Colonic mucosa (tissue), 4 donors: Measurements from ENCODE around the gene CARD10. TPM values are rescaled to one million over a fixed set of nuclear protein-coding genes. Genes with fewer than 3 reads are reported as not detected.

Experiments
- DNase-seq: peaks from one replicate; pipeline ENCODE4 v3.0.0-alpha.2; 2020
- H3K27ac ChIP-seq: fragments of 200-600 bp; one replicate; pipeline ENCODE4 v1.8.0; 2021
- H3K27me3 ChIP-seq: fragments of 200-600 bp; one replicate; pipeline ENCODE4 v1.8.0; 2021
- H3K36me3 ChIP-seq: fragments of 200-600 bp; one replicate; pipeline ENCODE4 v1.8.0; 2021
- H3K4me1 ChIP-seq: fragments of 200-600 bp; one replicate; pipeline ENCODE4 v1.8.0; 2021; ENCODE audit warnings: mild to moderate bottlenecking
- H3K4me3 ChIP-seq: fragments of 200-600 bp; one replicate; pipeline ENCODE4 v1.8.0; 2021
- H3K9ac ChIP-seq, 2 donors: one replicate each; pipeline ENCODE4 v1.7.0; 2013; ENCODE audit warnings: control low read depth in 2 of 2, low read depth in 2 of 2, low read length in 2 of 2
- H3K9me3 ChIP-seq: fragments of 200-600 bp; one replicate; pipeline ENCODE4 v1.8.0; 2021
- CTCF ChIP-seq: fragments of 200-600 bp; IDR thresholded peaks from one replicate; pipeline ENCODE4 v1.8.0; 2022; ENCODE audit warnings: antibody characterized with exemption, mild to moderate bottlenecking
- intact Hi-C: fragments of 100-400 bp; cut with DNase I; formaldehyde crosslinking; loops from one replicate; pipeline ENCODE4 v1.14.1; 2022
- total RNA-seq, 2 donors: library from RNA; stranded (reverse); fragmentation: NEBNext Ultra II Directional in 1 of 2; extraction: Animal tissue kit (Norgen Biotek cat#: 25700) in 1 of 2; gene quantifications; one replicate each; pipeline ENCODE4 v1.2.1, GENCODE V29; 2021
- donor health status: healthy.
- donor health status: DM: no; HTN: no; CAD: no.
- donor health status: DM: no; HTN: no; CAD: no.

The CARD10 gene
- total RNA-seq, 2 donors from 2014 or later, result 59.3 to 60.5 TPM

DNA sequence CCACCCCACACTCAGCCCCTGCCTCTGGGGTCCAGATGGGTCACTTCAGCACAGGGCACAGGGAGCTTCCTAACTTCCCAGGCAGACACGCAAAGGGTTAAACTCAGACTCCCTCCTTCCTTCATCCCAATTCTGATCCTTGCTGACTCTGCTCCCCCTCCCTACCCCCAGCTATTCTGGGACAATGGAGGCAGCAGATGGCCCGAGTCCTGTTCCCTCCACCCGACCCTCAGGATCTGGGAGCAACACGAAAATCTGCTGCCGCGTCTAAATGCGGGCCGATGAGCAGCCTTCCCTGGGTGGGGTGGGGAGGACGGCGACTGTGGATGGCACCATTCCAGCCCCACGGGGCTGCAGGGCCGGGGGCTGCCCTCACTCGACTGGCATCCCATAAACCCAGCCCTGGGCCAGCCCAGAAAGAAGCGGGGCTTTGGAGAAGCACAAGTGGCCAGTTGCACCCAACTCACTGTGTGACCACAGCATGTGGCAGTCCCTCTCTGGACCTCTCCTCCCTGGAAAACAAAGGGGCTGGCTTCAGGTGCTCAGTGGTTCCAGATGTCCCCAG lies 51.7 kb downstream of the CARD10 start:
- H3K4me3 ChIP-seq, result no peak overlapping the region
- TF ChIP-seq CTCF, result no peak
- H3K27ac ChIP-seq, result no peak overlapping the region
- intact Hi-C loops, result no loop called here
- H3K9me3 ChIP-seq, result no peaks in the 10 kb centered on the region
- H3K4me1 ChIP-seq, result no peaks in the 10 kb centered on the region
- H3K36me3 ChIP-seq, result peaks cover 6% of the 10 kb centered on the region
- H3K27me3 ChIP-seq, result no peaks in the 10 kb centered on the region
- DNase-seq, result no peak
- no peak overlapping the region for H3K9ac ChIP-seq

- no peak overlapping the region for H3K27ac ChIP-seq
- intact Hi-C loops, result no loop called here
- TF ChIP-seq CTCF, result no peak
- no peak overlapping the region for H3K9ac ChIP-seq
- peaks cover 6% of the 10 kb centered on the region for H3K36me3 ChIP-seq
- no peak for DNase-seq
- no peak overlapping the region for H3K4me3 ChIP-seq
- no peaks in the 10 kb centered on the region for H3K9me3 ChIP-seq
- no peaks in the 10 kb centered on the region for H3K4me1 ChIP-seq
- no peaks in the 10 kb centered on the region for H3K27me3 ChIP-seq
Observed at GRCh38 chr22:37464181-37464580, 55.0 kb downstream of the CARD10 start.

DNA sequence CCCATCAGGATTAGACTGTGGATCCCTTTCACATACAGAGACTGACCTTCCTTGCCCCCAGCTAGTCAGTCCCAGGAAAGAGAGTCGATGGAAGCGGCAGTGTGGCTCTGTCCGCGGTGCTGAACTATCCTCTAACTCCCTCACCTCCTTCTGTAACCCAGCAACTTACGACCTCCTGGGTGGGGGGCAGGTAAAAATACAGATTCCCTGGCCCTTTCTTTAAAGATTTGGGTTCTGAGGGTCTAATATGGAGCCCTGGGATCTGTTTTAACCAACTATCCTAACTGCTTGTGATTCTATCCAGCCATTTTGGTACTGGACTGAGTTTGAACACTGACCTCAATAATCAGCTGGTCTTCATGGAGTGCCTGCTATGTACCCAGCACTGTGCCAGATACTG lies 56.2 kb downstream of the CARD10 start:
- DNase-seq, result no peak
- Histone ChIP-seq H3K4me1 (no peaks in the 10 kb centered on the region), H3K36me3 (peaks cover 6% of the 10 kb centered on the region), H3K9ac (no peak overlapping the region), H3K27ac (no peak overlapping the region), H3K9me3 (no peaks in the 10 kb centered on the region), H3K4me3 (no peak overlapping the region), H3K27me3 (no peaks in the 10 kb centered on the region)
- TF ChIP-seq CTCF, result no peak
- intact Hi-C loops, result no loop called here

GRCh38 chr22:37462436-37462835 lies 56.8 kb downstream of the CARD10 start:
- Histone ChIP-seq H3K36me3 (peaks cover 6% of the 10 kb centered on the region), H3K27me3 (no peaks in the 10 kb centered on the region), H3K9ac (no peak overlapping the region), H3K4me3 (no peak overlapping the region), H3K27ac (no peak overlapping the region), H3K9me3 (no peaks in the 10 kb centered on the region), H3K4me1 (no peaks in the 10 kb centered on the region)
- TF ChIP-seq CTCF, result no peak
- no peak for DNase-seq
- intact Hi-C loops, result no loop called here

- Histone ChIP-seq H3K9me3 (no peaks in the 10 kb centered on the region), H3K9ac (no peak overlapping the region), H3K36me3 (peaks cover 6% of the 10 kb centered on the region), H3K4me1 (no peaks in the 10 kb centered on the region), H3K27me3 (no peaks in the 10 kb centered on the region), H3K27ac (no peak overlapping the region), H3K4me3 (no peak overlapping the region)
- DNase-seq, result no peak
- intact Hi-C loops, result no loop called here
- TF ChIP-seq CTCF, result no peak
Observed at GRCh38 chr22:37461961-37462360, 57.3 kb downstream of the CARD10 start.

DNA sequence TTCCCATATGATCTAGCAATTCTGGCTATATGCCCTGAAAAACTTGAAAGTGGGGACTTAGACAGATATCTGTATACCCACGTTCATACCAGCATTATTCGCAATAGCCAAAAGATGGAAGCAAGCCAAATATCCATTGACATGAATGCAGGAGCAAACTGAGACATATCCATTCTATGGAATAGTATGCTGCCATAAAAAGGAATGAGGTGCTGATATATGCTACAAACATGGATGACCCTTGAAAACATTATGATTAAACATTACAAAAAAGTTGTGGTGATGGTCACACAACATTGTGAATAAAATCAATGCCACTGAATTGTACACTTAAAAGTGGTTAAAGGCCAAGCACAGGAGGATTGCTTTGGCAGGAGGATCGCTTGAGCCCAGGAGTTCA lies 58.5 kb downstream of the CARD10 start:
- Histone ChIP-seq H3K4me3 (no peak overlapping the region), H3K4me1 (no peaks in the 10 kb centered on the region), H3K9ac (no peak overlapping the region), H3K36me3 (peaks cover 3% of the 10 kb centered on the region), H3K27ac (no peak overlapping the region), H3K27me3 (no peaks in the 10 kb centered on the region), H3K9me3 (no peaks in the 10 kb centered on the region)
- no peak for DNase-seq
- TF ChIP-seq CTCF, result no peak
- intact Hi-C loops, result no loop called here
